Activated T-helper 17 cell treated with anti-CD3 and anti-CD28 coated beads, Interleukin-2, amount 50 U/mL, for 72 hours (primary cell): ENCODE measurements around the gene VPS52. TPM values are rescaled to one million over a fixed set of nuclear protein-coding genes. Genes with fewer than 3 reads are reported as not detected.
"Not testable (repeated sequence)": the region's sequence is repeated elsewhere in the genome, so short reads cannot be mapped to it uniquely, and the experiment has no call there.

Experiments
- ATAC-seq: fragments of 150-1000 bp; cut with Tn5 transposase; replicated peaks from 2 replicates; pipeline ENCODE4 v1.10.0; 2021; ENCODE audit warnings: mild to moderate bottlenecking, moderate library complexity
- H3K27ac Mint-ChIP-seq: one replicate; pipeline ENCODE4 v1.8.0; 2022; ENCODE audit warnings: mixed read lengths
- H3K27me3 Mint-ChIP-seq: one replicate; pipeline ENCODE4 v1.8.0; 2022; ENCODE audit warnings: mixed read lengths
- H3K36me3 Mint-ChIP-seq: one replicate; pipeline ENCODE4 v1.8.0; 2022; ENCODE audit warnings: low read depth, mild to moderate bottlenecking, mixed read lengths
- H3K4me1 Mint-ChIP-seq: one replicate; pipeline ENCODE4 v1.8.0; 2022; ENCODE audit warnings: mixed read lengths
- H3K4me3 Mint-ChIP-seq: one replicate; pipeline ENCODE4 v1.8.0; 2022; ENCODE audit warnings: mild to moderate bottlenecking, mixed read lengths
- H3K9me3 Mint-ChIP-seq: one replicate; pipeline ENCODE4 v1.8.0; 2022; ENCODE audit warnings: mixed read lengths
- total RNA-seq, 2 donors: library from RNA; stranded (reverse); gene quantifications; one replicate each; pipeline ENCODE4 v1.2.3, GENCODE V29; 2022

Gene VPS52
- total RNA-seq, 2 donors from 2014 or later = 42.5 to 43.2 TPM

GRCh38 chr6:33278810-33279209 is 7.1 kb upstream of the VPS52 start:
- no peak overlapping the region for H3K27ac Mint-ChIP-seq
- no peaks in the 10 kb centered on the region for H3K27me3 Mint-ChIP-seq
- no peak overlapping the region for H3K4me3 Mint-ChIP-seq
- H3K36me3 Mint-ChIP-seq = peaks cover 76% of the 10 kb centered on the region
- H3K9me3 Mint-ChIP-seq = no peaks in the 10 kb centered on the region
- no peak for ATAC-seq
- peaks cover 19% of the 10 kb centered on the region for H3K4me1 Mint-ChIP-seq

- no peak for ATAC-seq
- Mint-ChIP-seq H3K27me3 (no peaks in the 10 kb centered on the region), H3K27ac (no peak overlapping the region), H3K4me3 (no peak overlapping the region), H3K9me3 (no peaks in the 10 kb centered on the region), H3K4me1 (peaks cover 21% of the 10 kb centered on the region), H3K36me3 (peaks cover 76% of the 10 kb centered on the region)
Measured at GRCh38 chr6:33278392-33278741, 6.7 kb upstream of the VPS52 start.

GRCh38 chr6:33277663-33278391 is 6.2 kb upstream of the VPS52 start:
- Mint-ChIP-seq H3K9me3 (no peaks in the 10 kb centered on the region), H3K27ac (peak overlapping the region; percentile 83), H3K4me3 (peak overlapping the region; percentile 88), H3K4me1 (peaks cover 26% of the 10 kb centered on the region), H3K36me3 (peaks cover 76% of the 10 kb centered on the region), H3K27me3 (no peaks in the 10 kb centered on the region)
- no peak for ATAC-seq

GRCh38 chr6:33276864-33277662 is 5.4 kb upstream of the VPS52 start, which contains the start of gene B3GALT4:
Gene B3GALT4, plus strand, starts transcription at chr6:33277123. Its CDS starts 297 bp downstream, at chr6:33277420.
- H3K4me1 Mint-ChIP-seq = peaks cover 26% of the 10 kb centered on the region
- no peaks in the 10 kb centered on the region for H3K9me3 Mint-ChIP-seq
- H3K4me3 Mint-ChIP-seq = peak within 1 kb of the TSS; percentile 88
- peaks cover 76% of the 10 kb centered on the region for H3K36me3 Mint-ChIP-seq
- no peaks in the 10 kb centered on the region for H3K27me3 Mint-ChIP-seq
- peak within 1 kb of the TSS; percentile 96 for H3K27ac Mint-ChIP-seq
- ATAC-seq = peak; percentile 79

GRCh38 chr6:33276581-33276863 is 4.8 kb upstream of the VPS52 start:
- ATAC-seq = no peak
- H3K4me1 Mint-ChIP-seq = peaks cover 26% of the 10 kb centered on the region
- H3K9me3 Mint-ChIP-seq = no peaks in the 10 kb centered on the region
- H3K27me3 Mint-ChIP-seq = no peaks in the 10 kb centered on the region
- peak overlapping the region; percentile 88 for H3K4me3 Mint-ChIP-seq
- H3K27ac Mint-ChIP-seq = peak overlapping the region; percentile 96
- peaks cover 79% of the 10 kb centered on the region for H3K36me3 Mint-ChIP-seq

- not testable (repeated sequence) for H3K9me3 Mint-ChIP-seq
Measured at GRCh38 chr6:33275795-33276580, 4.3 kb upstream of the VPS52 start.

GRCh38 chr6:33273924-33274902 is 2.5 kb upstream of the VPS52 start:
- Mint-ChIP-seq H3K27ac (peak overlapping the region; percentile 96), H3K4me1 (peaks cover 39% of the 10 kb centered on the region), H3K36me3 (peaks cover 84% of the 10 kb centered on the region), H3K4me3 (peak overlapping the region; percentile 88), H3K27me3 (no peaks in the 10 kb centered on the region), H3K9me3 (no peaks in the 10 kb centered on the region)
- no peak for ATAC-seq

More at GRCh38 chr6:33275795-33276580, 4.3 kb upstream of the VPS52 start:
- Mint-ChIP-seq H3K4me3 (peak overlapping the region; percentile 88), H3K27ac (peak overlapping the region; percentile 96), H3K4me1 (peaks cover 26% of the 10 kb centered on the region), H3K36me3 (peaks cover 80% of the 10 kb centered on the region)
- not testable (repeated sequence) for ATAC-seq, H3K27me3 Mint-ChIP-seq

GRCh38 chr6:33273129-33273923 is 1.6 kb upstream of the VPS52 start:
- no peaks in the 10 kb centered on the region for H3K27me3 Mint-ChIP-seq
- H3K4me1 Mint-ChIP-seq = peaks cover 39% of the 10 kb centered on the region
- peaks cover 88% of the 10 kb centered on the region for H3K36me3 Mint-ChIP-seq
- H3K9me3 Mint-ChIP-seq = no peaks in the 10 kb centered on the region
- peak overlapping the region; percentile 88 for H3K4me3 Mint-ChIP-seq
- ATAC-seq = no peak
- H3K27ac Mint-ChIP-seq = peak overlapping the region; percentile 96

GRCh38 chr6:33272275-33273128 is 826 bp upstream of the VPS52 start:
- peaks cover 39% of the 10 kb centered on the region for H3K4me1 Mint-ChIP-seq
- H3K9me3 Mint-ChIP-seq = no peaks in the 10 kb centered on the region
- H3K4me3 Mint-ChIP-seq = peak overlapping the region; percentile 88
- peak overlapping the region; percentile 96 for H3K27ac Mint-ChIP-seq
- peaks cover 91% of the 10 kb centered on the region for H3K36me3 Mint-ChIP-seq
- peak; percentile 14 for ATAC-seq
- no peaks in the 10 kb centered on the region for H3K27me3 Mint-ChIP-seq

GRCh38 chr6:33271117-33271467 is 584 bp downstream of the VPS52 start:
- H3K9me3 Mint-ChIP-seq = no peaks in the 10 kb centered on the region
- H3K4me1 Mint-ChIP-seq = peaks cover 33% of the 10 kb centered on the region
- H3K27me3 Mint-ChIP-seq = no peaks in the 10 kb centered on the region
- ATAC-seq = peak; percentile 1
- H3K27ac Mint-ChIP-seq = peak overlapping the region; percentile 96
- peak overlapping the region; percentile 88 for H3K4me3 Mint-ChIP-seq
- H3K36me3 Mint-ChIP-seq = peaks cover 92% of the 10 kb centered on the region

- H3K27ac Mint-ChIP-seq = no peak overlapping the region
Measured at GRCh38 chr6:33264015-33264414, 7.7 kb downstream of the VPS52 start.

GRCh38 chr6:33262490-33262889 is 9.2 kb downstream of the VPS52 start:
- H3K4me3 Mint-ChIP-seq, H3K4me1 Mint-ChIP-seq, ATAC-seq, H3K27me3 Mint-ChIP-seq, H3K9me3 Mint-ChIP-seq: not testable (repeated sequence)
- Mint-ChIP-seq H3K27ac (peak overlapping the region; percentile 50), H3K36me3 (peaks cover 96% of the 10 kb centered on the region)

More at GRCh38 chr6:33264015-33264414, 7.7 kb downstream of the VPS52 start:
- peaks cover 100% of the 10 kb centered on the region for H3K36me3 Mint-ChIP-seq
- H3K4me1 Mint-ChIP-seq = no peaks in the 10 kb centered on the region
- H3K27me3 Mint-ChIP-seq = no peaks in the 10 kb centered on the region
- ATAC-seq = no peak
- no peaks in the 10 kb centered on the region for H3K9me3 Mint-ChIP-seq
- no peak overlapping the region for H3K4me3 Mint-ChIP-seq
